HG03575 (cell line): ENCODE results near the gene RBM14.

ENCODE experiments used
- ATAC-seq: cut with Tn5 transposase; IDR thresholded peaks from one replicate; pipeline ENCODE4 v1.9.1; 2021; ENCODE audit not compliant: unreplicated experiment, insufficient number of reproducible peaks, low FRiP score; ENCODE audit errors: extremely low read depth

Gene RBM14

GRCh38 chr11:66663741-66664296 is 47.4 kb downstream of the RBM14 start:
- ATAC-seq = no peak

DNA sequence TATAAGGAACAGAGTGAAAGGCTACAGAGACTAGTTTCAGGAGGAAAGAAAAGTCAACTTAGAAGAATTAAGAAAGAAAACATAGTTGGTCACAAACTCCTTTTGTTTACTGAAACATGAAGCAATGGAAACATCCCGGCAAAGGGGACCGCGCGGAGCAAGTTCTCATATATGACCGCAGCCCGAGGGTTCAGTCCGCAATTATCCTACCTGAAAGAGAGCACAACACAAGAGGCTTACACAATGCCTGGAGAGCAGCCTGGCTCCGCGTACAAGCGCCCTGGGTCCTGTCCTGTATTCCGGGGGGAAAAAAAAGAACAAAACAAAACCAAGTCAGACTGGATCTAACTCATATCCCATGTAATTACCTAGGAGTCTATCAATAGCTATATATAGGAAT is 48.9 kb downstream of the RBM14 start:
- no peak for ATAC-seq

- no peak for ATAC-seq
Observed at GRCh38 chr11:66670816-66671215, 54.4 kb downstream of the RBM14 start.

DNA sequence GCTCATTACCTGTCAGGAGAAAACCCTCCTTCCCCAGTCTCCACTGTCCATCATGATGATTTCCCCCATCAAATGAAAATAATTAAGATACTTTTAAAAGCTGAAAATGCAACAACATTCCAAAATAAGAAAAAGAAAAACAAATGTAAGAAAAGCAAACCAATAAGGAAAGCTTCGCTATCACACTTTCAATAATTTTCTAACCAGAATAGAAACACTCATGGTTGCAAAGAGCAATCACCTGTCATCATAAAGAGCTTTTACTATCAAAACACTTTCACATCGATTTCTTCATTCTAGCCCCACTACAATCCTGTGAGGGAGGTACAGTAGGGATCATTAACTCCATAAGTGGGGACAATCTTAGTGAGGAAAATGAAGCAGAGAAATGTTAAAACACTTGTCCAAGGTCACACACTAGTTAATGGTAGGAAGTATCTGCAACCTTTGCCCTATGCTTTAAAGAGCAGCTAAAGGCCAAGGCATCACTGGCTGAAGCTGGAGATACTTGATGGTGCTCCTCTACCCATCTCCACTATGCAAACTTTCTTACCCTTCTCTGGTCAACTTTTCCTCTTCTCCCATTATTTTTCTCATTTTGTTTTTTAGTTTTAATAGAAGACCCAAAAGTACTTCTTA is 58.7 kb downstream of the RBM14 start:
- ATAC-seq = no peak

GRCh38 chr11:66676282-66676919 is 60.0 kb downstream of the RBM14 start:
- no peak for ATAC-seq
